Measurements from ENCODE around the gene CCDC116.
"Not testable (repeated sequence)": the region's sequence is repeated elsewhere in the genome, so short reads cannot be mapped to it uniquely, and the experiment has no call there.

Gene CCDC116

GRCh38 chr22:21652010-21652546 lies 19.5 kb downstream of the CCDC116 start:
- DNase-seq (ENCODE audit: low read depth in 2 of 2): peak; percentile 59 to 65

DNA sequence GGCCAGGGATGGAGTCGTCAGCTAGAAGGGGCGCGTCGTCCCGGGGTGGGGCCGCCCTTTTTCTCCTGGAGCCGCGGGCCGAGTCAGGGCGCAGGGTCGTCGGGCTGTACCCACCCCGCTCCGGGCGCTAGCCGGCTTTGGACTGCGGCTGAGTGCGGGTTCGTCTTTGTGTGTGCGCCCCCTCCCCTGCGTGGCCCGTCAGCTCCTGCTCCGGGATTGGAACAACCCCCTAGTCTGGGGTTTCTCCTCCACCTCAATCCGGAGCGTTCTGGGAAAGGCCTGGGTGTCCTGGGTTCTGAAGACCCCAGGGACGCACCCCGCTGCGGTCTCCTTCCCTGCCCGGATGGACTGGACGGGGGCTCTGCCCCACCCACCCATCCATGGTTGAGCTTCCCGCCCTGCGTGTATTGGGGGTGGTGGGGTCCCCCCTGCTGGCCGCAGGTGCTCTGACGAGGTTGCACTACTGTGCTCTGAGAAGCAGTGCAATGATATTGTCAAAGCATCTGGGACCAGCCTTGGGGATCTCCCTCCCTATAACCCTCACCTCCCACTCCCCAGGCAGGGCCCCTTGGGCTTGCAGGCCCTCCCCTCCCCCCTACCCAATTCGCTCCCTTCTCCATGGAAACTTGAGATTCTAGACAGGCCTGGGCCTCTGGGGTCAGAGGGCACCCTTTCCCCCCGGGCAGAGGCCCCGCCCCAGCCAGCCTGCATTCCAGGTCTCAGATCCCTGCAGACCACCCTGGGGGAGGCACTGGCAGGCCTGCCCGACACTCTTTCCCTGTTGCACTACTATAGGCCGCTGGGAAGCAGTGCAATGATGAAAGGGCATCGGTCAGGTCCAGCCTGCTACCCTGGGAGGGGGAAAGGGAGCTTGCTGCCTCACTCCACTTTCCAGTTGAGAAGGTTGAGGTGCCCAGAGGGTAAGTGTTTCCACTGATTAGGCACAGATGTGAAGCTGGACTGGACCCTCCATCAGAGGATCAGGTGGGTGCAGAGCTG lies 20.3 kb downstream of the CCDC116 start:
- DNase-seq (ENCODE audit: low read depth in 2 of 2): no peak

- DNase-seq (ENCODE audit: low read depth in 2 of 2): no peak
Observed at GRCh38 chr22:21657020-21657359, 24.4 kb downstream of the CCDC116 start.

GRCh38 chr22:21657360-21658032 lies 24.9 kb downstream of the CCDC116 start:
- DNase-seq (ENCODE audit: low read depth in 2 of 2): peak; percentile 45 to 48

DNA sequence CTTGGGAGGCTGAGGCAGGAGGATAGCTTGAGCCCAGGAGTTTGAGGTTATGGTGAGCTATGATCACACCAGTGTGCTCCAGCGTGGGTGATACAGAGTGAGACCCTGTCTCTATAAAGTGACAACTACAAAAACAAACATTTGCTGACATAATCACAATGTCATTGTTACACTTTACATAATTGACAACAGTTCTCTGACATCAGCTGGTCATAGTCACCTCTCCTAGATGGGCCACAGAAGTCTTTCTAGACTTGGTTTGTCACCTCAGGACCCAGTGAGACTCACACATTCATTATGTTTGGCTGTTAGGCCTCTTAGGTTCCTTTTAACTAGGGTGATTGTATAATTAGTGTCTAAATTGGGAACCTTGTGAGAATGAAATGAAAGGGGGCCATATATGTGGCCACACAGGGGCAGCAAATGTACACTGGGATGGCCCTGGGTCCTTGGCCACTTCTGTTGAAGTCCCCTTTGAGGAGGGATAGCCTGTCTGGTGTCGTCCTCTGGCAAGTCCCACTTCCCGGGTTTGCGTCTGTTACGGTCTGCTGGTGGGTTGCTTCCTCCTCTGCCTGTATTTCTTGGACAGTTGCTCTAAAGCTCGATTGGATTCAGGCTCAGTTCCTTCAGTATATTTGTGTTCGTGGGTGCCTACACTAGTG lies 27.4 kb downstream of the CCDC116 start:
- DNase-seq (ENCODE audit: low read depth in 2 of 2): no peak

GRCh38 chr22:21660904-21661303 lies 28.3 kb downstream of the CCDC116 start:
- no peak for DNase-seq (ENCODE audit: low read depth in 2 of 2)

DNA sequence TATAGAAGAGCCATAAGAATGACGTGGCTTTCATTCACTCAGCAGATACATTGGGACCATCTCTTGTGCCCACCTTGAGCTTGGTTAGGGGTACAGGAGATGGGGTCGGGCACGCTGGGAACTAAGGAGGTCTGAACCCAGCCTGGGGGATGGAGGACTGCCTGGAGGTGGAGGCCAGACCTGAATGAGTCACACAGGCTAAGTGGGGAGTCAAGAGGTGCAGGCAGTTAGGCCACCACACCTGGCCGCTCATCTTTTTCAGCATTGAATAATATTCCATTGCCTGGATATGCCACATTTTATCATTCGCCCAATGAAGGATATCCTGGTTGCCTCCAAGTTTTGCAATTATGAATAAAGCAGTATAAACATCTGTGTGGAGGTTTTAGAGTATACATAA lies 29.4 kb downstream of the CCDC116 start:
- no peak for DNase-seq (ENCODE audit: low read depth in 2 of 2)

GRCh38 chr22:21663738-21664137 lies 31.2 kb downstream of the CCDC116 start:
- DNase-seq (ENCODE audit: low read depth in 2 of 2): no peak

GRCh38 chr22:21665047-21665851 lies 32.7 kb downstream of the CCDC116 start:
- no peak for DNase-seq (ENCODE audit: low read depth in 2 of 2)

- no peak for DNase-seq (ENCODE audit: low read depth in 2 of 2)
Observed at GRCh38 chr22:21666786-21667185, 34.2 kb downstream of the CCDC116 start.

DNA sequence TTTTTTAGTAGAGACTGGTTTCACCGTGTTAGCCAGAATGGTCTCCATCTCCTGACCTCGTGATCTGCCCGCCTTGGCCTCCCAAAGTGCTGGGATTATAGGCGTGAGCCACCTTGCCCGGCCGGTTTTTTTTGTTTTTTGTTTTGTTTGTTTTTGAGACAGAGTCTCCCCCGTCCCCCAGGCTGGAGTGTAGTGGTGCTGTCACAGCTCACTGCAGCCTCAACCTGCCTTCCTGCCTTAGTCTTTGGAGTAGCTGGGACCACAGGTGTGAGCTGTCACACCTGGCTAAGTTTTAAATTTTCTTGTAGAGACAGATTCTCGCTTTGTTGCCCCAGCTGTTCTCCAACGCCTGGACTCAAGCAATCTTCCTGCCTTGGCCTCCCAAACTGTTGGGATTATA lies 36.5 kb downstream of the CCDC116 start:
- DNase-seq (ENCODE audit: low read depth in 2 of 2): no peak

GRCh38 chr22:21672107-21672629 lies 39.6 kb downstream of the CCDC116 start:
- DNase-seq (ENCODE audit: low read depth in 2 of 2): no peak

GRCh38 chr22:21673534-21674321 lies 41.2 kb downstream of the CCDC116 start:
- DNase-seq (ENCODE audit: low read depth in 2 of 2): no peak

- no peak for DNase-seq (ENCODE audit: low read depth in 2 of 2)
Observed at GRCh38 chr22:21674638-21675245, 42.2 kb downstream of the CCDC116 start.

DNA sequence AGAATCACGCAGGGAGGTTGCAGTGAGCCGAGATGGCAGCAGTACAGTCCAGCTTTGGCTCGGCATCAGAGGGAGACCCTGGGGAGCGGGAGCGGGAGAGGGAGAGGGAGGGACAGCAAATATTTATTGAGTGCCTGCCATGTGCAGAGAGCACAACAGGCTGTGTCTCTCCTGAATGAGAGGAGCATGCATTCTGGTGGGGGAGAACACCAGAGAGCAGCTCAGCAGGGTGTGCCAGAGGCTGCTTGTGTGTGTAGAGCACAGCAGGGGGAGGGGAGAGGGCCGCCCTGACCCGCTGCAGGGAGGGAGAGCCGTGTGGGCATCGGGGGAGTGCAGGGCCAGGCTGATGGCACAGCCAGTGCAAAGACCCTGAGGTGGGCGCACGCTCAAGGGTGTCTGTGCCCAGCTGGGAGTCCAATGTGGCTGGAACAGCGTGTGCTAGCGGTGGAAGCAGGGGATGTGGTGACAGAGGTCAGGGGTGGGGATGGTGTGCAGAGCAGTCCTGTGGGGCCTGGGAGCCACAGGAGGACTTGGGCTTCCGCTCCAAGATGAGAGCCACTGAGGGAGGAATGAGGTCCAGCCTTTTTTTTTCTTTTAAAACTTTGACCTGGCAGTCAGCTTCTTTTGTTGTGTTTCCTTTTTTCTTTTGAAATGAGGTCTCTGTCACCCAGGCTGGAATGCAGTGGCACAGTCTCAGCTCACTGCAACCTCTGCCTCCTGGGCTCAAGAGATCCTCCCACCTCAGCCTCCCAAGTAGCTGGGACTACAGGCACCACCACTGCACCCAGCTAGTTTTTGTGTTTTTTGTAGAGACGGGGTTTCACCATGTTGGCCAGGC lies 45.3 kb downstream of the CCDC116 start:
- no peak for DNase-seq (ENCODE audit: low read depth in 2 of 2)

DNA sequence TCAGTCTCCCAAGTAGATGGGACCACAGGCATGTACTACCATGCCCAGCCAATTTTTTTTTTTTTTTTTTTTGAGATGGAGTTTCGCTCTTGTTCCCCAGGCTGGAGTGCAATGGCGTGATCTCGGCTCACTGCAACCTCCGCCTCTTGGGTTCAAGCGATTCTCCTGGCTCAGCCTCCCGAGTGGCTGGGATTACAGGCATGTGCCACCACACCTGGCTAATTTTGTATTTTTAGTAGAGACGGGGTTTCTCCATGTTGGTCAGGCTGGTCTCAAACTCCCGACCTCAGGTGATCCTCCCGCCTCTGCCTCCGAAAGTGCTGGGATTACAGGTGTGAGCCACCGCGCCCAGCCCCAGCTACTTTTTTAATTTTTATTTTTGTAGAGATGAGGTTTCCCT lies 46.3 kb downstream of the CCDC116 start:
- not testable (repeated sequence) for DNase-seq (ENCODE audit: low read depth in 2 of 2)

GRCh38 chr22:21679383-21679782 lies 46.8 kb downstream of the CCDC116 start:
- no peak for DNase-seq (ENCODE audit: low read depth in 2 of 2)

DNA sequence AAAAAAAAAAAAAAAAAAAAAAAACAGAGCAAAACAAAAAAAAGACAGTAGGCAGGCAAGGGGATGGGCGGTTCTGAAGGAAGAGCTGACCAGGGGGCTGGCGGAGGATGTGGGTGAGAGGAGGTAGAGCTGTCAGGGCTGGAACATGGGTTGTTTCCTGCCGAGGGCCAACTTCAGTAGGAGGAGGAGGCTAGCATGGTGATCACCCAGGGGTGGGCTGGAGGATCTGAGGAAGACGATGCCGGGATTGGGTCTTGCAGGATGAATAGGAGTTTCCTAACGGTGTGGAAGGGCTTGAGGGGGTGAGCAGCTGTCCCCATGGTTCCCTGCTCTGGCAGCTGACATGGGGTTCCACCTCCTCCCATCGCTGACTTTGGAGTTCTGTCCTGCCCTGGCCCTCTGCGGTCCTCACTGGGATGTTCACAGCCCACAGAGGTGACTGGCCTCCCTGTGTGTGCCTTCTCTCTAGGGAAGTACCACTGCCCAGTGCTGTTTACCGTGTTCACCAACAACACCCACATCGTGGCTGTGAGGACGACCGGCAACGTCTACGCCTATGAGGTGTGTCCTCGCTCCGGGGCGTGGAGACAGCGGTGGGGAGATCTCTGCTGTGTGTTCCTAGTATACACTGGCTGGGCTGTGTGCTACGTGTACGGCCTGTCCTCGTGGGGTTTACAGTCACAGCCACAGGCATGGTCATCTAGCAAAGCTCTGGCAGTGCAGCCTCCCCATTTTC lies 48.4 kb downstream of the CCDC116 start:
- DNase-seq (ENCODE audit: low read depth in 2 of 2): no peak
